Gastroesophageal sphincter (tissue), 4 donors: ENCODE data around the gene RHOG. TPM values are rescaled to one million over a fixed set of nuclear protein-coding genes. Genes with fewer than 3 reads are reported as not detected.

ENCODE experiments used
- ATAC-seq: fragments of 150-250 bp; one replicate; pipeline ENCODE4 v1.9.1; 2016; ENCODE audit warnings: mild to moderate bottlenecking, moderate library complexity
- H3K27ac ChIP-seq, 4 donors: fragments of 200-600 bp; sonication (generic) in 3 of 4; 1 replicate in 3 of 4; 2 replicates in 1 of 4; pipeline ENCODE4 v1.5.1; 2016 to 2019
- H3K27me3 ChIP-seq: fragments of 200-600 bp; sonication (generic); one replicate; pipeline ENCODE4 v1.5.1; 2019
- H3K36me3 ChIP-seq, 2 donors: fragments of 200-600 bp; sonication (generic); one replicate each; pipeline ENCODE4 v1.5.1; 2019; ENCODE audit warnings: control low read depth in 1 of 2
- H3K4me1 ChIP-seq, 3 donors: fragments of 200-600 bp; sonication (generic); 1 replicate in 2 of 3; 2 replicates in 1 of 3; pipeline ENCODE4 v1.5.1; 2016 to 2019; ENCODE audit warnings: control low read depth in 2 of 3
- H3K4me3 ChIP-seq, 2 donors: fragments of 200-600 bp; sonication (generic); one replicate each; pipeline ENCODE4 v1.5.1; 2019; ENCODE audit warnings: mild to moderate bottlenecking in 1 of 2, moderate library complexity in 1 of 2
- H3K9me3 ChIP-seq, 3 donors: fragments of 200-600 bp; sonication (generic); one replicate each; pipeline ENCODE4 v1.5.1; 2017 to 2019; ENCODE audit warnings: control low read depth in 2 of 3
- EP300 ChIP-seq: sonication (generic); formaldehyde crosslinking; IDR thresholded peaks from one replicate; pipeline ENCODE4 v1.6.1; 2017; ENCODE audit warnings: antibody characterized with exemption, mild to moderate bottlenecking
- POLR2A ChIP-seq, 2 donors: fragments of 450-650 bp; IDR thresholded peaks; one replicate each; pipeline ENCODE4 v1.6.1; 2017; ENCODE audit warnings: antibody characterized with exemption in 2 of 2, mild to moderate bottlenecking in 2 of 2, moderate library complexity in 1 of 2
- POLR2AphosphoS5 ChIP-seq: sonication (generic); formaldehyde crosslinking; IDR thresholded peaks from one replicate; pipeline ENCODE4 v1.6.1; 2017; ENCODE audit warnings: antibody characterized with exemption
- WGBS, 2 donors: methylation state at CpG; one replicate each; pipeline ENCODE4 v1.1.5; 2018; ENCODE audit warnings: low coverage in 1 of 2; 5-methylcytosine and 5-hydroxymethylcytosine counted together
- total RNA-seq, 4 donors: library from RNA; depleted of rRNA; stranded (reverse); fragments of >200 nt; gene quantifications; one replicate each; pipeline ENCODE4 v1.1.0, GENCODE V29; 2016
- TF ChIP-seq, protein P1 (sequence below), 4 experiments: fragments of 200-600 bp in 2 of 4; fragments of 450-650 bp in 2 of 4; sonication (generic) in 1 of 4; IDR thresholded peaks; one replicate each; pipeline ENCODE4 v1.5.1; 2017 to 2019; ENCODE audit warnings: antibody characterized with exemption in 4 of 4, mild to moderate bottlenecking in 2 of 4, moderate library complexity in 2 of 4

The RHOG gene
- total RNA-seq, 4 donors from 2014 or later: 31.9 to 67.4 (median 52.2) TPM

DNA sequence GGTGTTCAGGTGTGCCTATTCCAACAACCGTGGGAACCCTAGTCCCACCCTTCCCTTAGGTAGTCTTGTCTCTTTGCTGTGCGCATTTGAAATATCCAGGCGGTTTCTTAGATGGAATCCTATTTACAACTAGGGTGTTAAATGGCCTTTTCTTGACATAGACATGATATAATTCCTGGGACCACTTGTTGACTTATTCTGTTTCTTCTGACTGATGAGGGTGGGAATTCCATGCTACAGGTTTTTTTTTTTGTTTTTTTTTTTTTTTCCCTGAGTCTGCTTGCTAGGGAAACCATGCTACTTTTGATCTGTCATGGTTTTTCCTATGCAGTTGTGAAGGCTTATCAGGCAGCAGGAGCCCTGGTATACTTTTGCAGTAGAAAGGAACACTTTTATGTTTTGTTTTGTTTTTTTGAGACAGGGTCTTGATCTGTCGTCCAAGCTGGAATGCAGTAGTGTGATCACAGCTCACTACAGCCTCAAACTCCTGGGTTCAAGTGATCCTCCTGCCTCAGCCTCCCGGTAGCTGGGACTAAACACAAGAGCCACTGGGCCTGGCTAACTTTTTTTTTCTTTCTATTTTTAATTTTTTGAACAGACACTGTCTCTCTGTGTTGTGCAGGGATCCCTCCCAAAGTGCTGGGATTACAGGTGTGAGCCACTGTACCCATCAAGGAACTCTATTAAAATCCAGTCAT lies 16.2 kb upstream of the RHOG start:
- no peak for TF ChIP-seq POLR2A (IDR thresholded peaks at IDR 0.05)
- no peak for TF ChIP-seq EP300
- 46 to 51% methylated on average over 5 of the region's 5 CpGs for WGBS, 2 donors
- peak overlapping the region in 3 of 4 donors; percentile 93 to 99 (median 97) for H3K27ac ChIP-seq
- H3K36me3 ChIP-seq: no peaks in the 10 kb centered on the region
- ATAC-seq: no peak
- H3K27me3 ChIP-seq: no peaks in the 10 kb centered on the region
- peaks cover 8 to 70% (median 33%) of the 10 kb centered on the region in 3 donors for H3K4me1 ChIP-seq
- no peaks in the 10 kb centered on the region for H3K9me3 ChIP-seq
- peak overlapping the region; percentile 91 to 95 for H3K4me3 ChIP-seq

DNA sequence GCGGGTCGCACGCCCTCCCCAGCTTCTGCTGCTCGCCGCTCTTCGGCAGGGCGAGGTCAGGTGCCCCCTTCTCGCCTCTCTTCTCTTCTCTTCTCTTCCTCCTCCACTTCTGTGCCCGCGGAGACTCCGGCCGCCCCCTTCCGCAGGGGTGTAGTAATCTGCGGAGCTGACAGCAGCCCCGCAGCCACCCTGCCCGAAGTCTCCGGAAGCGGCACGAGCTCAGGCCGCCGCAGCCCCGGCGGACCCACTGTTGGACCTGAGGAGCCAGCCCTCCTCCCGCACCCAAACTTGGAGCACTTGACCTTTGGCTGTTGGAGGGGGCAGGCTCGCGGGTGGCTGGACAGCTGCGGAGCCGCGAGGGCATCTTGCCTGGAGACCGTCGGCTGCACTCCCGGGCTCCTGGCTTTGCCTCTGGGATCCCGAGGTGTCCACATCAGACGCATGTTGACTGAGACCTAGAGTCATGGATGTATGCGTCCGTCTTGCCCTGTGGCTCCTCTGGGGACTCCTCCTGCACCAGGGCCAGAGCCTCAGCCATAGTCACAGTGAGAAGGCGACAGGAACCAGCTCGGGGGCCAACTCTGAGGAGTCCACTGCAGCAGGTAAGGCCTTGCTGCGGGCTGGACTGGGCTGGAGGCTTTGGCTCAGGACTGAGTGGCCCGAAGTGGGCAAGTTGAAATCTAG lies 15.2 kb upstream of the RHOG start:
- Histone ChIP-seq H3K9me3 (no peaks in the 10 kb centered on the region), H3K27me3 (no peaks in the 10 kb centered on the region), H3K4me3 (peak overlapping the region; percentile 91 to 95), H3K27ac (peak overlapping the region; percentile 69 to 99 (median 95)), H3K36me3 (no peaks in the 10 kb centered on the region), H3K4me1 (peaks cover 8 to 60% (median 28%) of the 10 kb centered on the region in 3 donors)
- WGBS, 2 donors: no CpG with 5 or more reads among the region's 40 CpGs
- TF ChIP-seq, protein P1, sequence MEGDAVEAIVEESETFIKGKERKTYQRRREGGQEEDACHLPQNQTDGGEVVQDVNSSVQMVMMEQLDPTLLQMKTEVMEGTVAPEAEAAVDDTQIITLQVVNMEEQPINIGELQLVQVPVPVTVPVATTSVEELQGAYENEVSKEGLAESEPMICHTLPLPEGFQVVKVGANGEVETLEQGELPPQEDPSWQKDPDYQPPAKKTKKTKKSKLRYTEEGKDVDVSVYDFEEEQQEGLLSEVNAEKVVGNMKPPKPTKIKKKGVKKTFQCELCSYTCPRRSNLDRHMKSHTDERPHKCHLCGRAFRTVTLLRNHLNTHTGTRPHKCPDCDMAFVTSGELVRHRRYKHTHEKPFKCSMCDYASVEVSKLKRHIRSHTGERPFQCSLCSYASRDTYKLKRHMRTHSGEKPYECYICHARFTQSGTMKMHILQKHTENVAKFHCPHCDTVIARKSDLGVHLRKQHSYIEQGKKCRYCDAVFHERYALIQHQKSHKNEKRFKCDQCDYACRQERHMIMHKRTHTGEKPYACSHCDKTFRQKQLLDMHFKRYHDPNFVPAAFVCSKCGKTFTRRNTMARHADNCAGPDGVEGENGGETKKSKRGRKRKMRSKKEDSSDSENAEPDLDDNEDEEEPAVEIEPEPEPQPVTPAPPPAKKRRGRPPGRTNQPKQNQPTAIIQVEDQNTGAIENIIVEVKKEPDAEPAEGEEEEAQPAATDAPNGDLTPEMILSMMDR (IDR thresholded peaks at IDR 0.05): no peak
- TF ChIP-seq EP300 (no peak), POLR2A (IDR thresholded peaks at IDR 0.05) (no peak), POLR2AphosphoS5 (no peak)
- ATAC-seq: peak; percentile 22

DNA sequence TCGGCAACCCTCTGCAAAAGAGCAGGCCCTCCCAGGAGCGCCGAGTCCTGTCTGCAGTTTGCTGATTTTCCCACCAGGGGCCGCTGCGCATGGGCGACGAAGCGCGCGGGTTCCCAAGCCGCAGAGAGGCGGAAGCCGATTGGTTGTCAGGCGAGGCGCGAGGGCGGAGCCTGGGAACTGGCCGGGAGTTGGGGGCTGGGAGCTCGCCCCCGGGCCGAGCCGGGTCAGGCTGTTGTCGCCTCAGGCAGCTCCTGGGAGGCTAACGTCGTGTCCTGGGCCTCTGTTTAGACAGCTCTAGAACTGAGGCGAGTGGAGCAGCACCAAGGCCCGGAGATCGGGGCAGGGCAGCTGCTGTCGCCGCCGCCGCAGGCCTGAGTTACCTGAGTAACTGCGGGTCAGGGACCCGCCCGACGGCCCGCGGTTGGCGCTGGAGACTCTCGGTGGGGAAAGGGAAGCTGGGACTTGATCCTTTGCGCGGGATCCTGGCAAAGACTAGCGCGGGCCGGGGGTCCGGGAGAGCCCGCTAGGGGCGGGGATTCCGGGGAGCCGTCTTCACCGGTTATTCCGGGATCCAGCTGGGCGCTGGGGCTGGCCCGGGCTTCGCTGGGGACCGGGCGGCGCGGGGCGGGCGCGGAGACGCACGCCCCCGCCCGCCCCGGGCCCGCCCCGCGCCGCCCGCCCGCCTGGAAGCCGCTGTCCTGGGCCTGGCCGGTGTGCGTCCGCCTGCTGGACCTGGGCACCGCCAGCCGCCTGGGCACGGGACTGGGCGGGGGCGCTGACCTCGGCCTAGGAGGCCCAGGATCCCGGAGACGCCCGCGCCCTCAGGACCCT lies 14.4 kb upstream of the RHOG start, which contains the start of gene STIM1:
TSS of gene STIM1 (plus strand) at position 688 of the 831 bp plus-strand sequence. CDS start 607 bp downstream, outside the sequence.
- Histone ChIP-seq H3K4me1 (peaks cover 8 to 52% (median 28%) of the 10 kb centered on the region in 3 donors), H3K4me3 (peak within 1 kb of the TSS; percentile 91 to 95), H3K27ac (peak within 1 kb of the TSS; percentile 83 to 99 (median 95)), H3K36me3 (no peaks in the 10 kb centered on the region), H3K27me3 (no peaks in the 10 kb centered on the region), H3K9me3 (no peaks in the 10 kb centered on the region)
- TF ChIP-seq POLR2A (IDR thresholded peaks at IDR 0.05) (peak; percentile 74 to 77), POLR2AphosphoS5 (peak; percentile 78), EP300 (no peak)
- TF ChIP-seq, protein P1 (IDR thresholded peaks at IDR 0.05): peak; percentile 96 to 100 (median 98)
- no CpG with 5 or more reads among the region's 87 CpGs for WGBS, 2 donors
- ATAC-seq: peak; percentile 94

DNA sequence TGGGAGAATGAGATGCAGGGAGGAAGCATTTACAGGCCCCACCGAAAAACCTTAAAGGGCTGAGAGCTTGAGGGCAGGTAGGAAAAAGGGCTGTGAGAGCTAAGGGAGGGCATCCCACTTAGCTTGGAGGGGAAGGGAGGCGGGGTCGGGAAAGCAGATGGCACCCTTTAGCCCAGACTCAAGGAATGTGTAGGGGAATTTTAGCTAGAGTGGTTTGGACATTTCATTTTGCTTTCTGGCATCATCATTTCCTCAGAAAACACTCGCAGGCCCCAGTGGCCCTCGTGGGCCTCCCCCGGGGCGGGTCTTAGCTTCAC lies 13.9 kb upstream of the RHOG start:
- Histone ChIP-seq H3K9me3 (no peaks in the 10 kb centered on the region), H3K4me1 (peaks cover 6 to 46% (median 25%) of the 10 kb centered on the region in 3 donors), H3K4me3 (peak overlapping the region in 1 of 2 donors; percentile 95), H3K27me3 (no peaks in the 10 kb centered on the region), H3K27ac (peak overlapping the region in 3 of 4 donors; percentile 93 to 99 (median 97)), H3K36me3 (no peaks in the 10 kb centered on the region)
- ATAC-seq: no peak
- TF ChIP-seq POLR2AphosphoS5 (no peak), EP300 (no peak), POLR2A (IDR thresholded peaks at IDR 0.05) (no peak)
- TF ChIP-seq, protein P1 (IDR thresholded peaks at IDR 0.05): no peak
- 0 to 17% methylated on average over 1 to 7 of the region's 7 CpGs for whole genome bisulfite sequencing, 2 donors
